Measurements from ENCODE around the gene ZNF576.
A peak's percentile ranks its signal among the peaks of the same experiment; 100 is the strongest.
"Not testable (repeated sequence)": the region's sequence is repeated elsewhere in the genome, so short reads cannot be mapped to it uniquely, and the experiment has no call there.

ZNF576 gene

DNA sequence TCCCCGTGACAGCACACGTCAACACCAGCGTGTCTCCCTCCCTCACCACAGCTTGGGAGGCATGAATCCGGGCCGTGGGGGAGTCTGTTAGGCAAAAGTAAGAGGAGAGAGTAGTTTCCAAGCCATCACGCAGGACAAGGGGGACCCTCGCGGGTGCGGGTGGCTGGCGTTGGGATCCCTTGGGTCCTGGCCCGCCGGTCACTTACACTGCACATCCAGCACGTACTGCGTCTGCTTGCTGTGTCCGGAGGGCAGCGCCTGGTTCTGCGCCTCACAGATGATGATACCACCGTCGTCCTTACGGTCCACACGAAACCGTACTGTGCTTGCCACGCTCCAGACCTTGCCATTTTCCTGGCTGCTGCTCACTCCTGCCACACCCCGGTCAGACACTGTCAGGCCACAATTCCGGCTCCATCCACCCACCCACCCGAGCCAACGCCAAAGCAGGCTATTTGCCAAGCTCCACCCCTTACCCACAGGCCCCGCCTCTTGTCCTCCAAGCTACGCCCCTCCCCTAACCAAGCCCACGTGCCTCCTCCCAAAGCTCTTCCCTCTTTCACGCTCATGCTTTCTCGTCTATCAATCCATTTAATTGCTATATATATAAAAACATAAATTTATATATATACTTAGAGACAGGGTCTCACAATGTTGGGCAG lies 29.7 kb downstream of the ZNF576 start:
- peak in 1 of 2 donors; percentile 20 for DNase-seq (ENCODE audit: low read depth in 2 of 2)

GRCh38 chr19:43626838-43627237 lies 30.4 kb downstream of the ZNF576 start:
- DNase-seq (ENCODE audit: low read depth in 2 of 2): no peak

DNA sequence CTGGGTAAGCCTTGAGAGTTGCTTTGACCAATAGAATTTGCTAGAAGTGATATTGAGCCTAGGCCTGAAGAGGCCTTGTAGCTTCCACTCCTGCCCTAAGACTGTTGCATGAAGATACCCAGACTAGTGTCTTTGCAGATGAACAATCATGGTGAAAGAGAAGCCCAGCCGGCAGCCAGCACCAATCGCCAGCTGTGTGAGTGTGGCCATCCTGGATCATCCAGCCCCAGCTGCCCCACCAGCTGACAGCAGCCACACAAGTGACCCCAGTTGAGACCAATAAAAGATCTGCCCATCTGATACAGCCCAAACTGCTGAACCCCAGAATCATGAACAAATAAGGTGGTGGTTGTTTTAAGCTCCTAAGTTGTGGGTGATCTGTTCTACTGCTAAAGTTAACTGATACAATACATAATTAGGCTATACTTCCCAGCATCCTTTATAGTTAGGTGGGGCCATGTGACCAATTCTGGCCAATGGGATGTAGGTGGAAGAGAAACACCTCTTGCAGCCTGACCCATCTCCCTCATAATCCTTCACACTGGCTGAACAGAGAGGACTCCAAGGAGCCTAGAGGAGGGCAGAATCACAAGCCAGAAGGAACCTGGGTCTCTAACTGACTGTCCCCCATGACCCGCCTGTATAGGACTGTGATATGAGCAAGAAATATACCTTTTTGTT lies 32.4 kb downstream of the ZNF576 start:
- DNase-seq (ENCODE audit: low read depth in 2 of 2): no peak

- no peak for DNase-seq (ENCODE audit: low read depth in 2 of 2)
Measured at GRCh38 chr19:43631491-43631890, 35.1 kb downstream of the ZNF576 start.

- no peak for DNase-seq (ENCODE audit: low read depth in 2 of 2)
Measured at GRCh38 chr19:43633520-43633919, 37.1 kb downstream of the ZNF576 start.

DNA sequence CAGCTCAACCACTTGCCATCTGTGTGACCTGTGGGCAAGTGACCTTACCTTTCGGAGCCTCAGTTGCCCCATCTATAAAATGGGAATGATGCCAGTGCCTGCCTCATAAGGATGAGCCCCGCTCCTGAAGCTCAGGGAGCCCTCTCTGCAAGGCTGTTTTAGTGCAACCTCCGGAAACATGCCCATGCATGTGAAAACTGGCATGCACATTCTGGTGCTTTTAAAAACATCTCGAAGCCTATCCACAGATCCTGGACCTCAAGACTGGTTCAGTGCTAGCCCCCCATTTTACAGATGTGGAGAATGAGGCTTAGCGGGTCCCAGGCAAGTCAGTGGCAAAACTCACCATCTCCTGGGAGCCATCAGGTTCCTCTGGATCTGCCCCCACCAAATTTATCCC lies 37.7 kb downstream of the ZNF576 start:
- DNase-seq (ENCODE audit: low read depth in 2 of 2): no peak

DNA sequence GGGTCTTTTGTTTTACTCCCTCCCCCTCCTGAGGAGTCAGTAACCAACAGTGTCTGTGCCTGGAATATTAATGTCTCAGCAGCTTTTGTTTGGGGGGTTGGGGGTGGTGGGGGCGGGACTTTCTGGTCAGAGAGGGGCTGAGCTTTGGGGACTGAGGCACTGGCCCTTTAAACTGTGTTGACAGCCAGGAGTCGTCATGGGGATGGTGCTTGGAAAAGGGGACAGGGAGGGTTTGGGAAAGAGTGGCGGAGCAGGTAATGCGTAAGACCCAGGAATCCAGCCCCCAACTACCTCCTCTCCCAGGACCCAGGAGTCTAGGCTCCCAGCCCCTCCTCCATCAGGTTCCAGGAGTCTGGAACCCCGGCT lies 38.1 kb downstream of the ZNF576 start:
- DNase-seq (ENCODE audit: low read depth in 2 of 2): no peak

GRCh38 chr19:43634872-43635560 lies 38.6 kb downstream of the ZNF576 start:
- no peak for DNase-seq (ENCODE audit: low read depth in 2 of 2)

- not testable (repeated sequence) for DNase-seq (ENCODE audit: low read depth in 2 of 2)
Measured at GRCh38 chr19:43635561-43635940, 39.2 kb downstream of the ZNF576 start.

DNA sequence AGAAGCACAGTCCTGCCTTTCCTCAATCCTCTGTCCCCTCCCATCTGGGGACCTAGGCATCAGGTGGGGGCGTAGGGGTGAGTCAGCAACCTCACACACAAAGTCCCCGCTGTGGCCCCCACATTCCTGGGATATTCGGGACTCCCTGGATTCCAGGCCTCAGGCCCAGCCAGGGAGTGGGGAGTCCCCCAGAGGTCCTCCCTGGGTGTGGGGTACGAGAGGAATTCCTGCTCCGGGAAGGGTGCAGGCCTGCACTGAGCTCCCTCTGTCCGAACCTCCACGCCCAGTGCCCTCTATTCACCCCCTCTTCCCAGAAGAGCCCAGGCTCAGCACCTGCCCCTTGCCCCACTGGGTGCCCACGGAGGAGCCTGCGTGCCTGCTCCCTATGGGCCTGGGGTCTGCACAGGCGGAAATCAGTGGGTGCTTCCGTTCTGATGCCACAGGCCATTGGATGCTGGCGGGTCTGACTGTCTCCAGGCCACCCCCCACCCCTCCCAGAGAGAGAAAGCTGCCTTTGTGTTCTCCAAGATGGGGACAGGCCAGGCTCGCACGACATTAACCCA lies 39.8 kb downstream of the ZNF576 start:
- DNase-seq (ENCODE audit: low read depth in 2 of 2): no peak

- no peak for DNase-seq (ENCODE audit: low read depth in 2 of 2)
Measured at GRCh38 chr19:43638214-43638994, 42.0 kb downstream of the ZNF576 start.

GRCh38 chr19:43638995-43639518 lies 42.7 kb downstream of the ZNF576 start:
- no peak for DNase-seq (ENCODE audit: low read depth in 2 of 2)

DNA sequence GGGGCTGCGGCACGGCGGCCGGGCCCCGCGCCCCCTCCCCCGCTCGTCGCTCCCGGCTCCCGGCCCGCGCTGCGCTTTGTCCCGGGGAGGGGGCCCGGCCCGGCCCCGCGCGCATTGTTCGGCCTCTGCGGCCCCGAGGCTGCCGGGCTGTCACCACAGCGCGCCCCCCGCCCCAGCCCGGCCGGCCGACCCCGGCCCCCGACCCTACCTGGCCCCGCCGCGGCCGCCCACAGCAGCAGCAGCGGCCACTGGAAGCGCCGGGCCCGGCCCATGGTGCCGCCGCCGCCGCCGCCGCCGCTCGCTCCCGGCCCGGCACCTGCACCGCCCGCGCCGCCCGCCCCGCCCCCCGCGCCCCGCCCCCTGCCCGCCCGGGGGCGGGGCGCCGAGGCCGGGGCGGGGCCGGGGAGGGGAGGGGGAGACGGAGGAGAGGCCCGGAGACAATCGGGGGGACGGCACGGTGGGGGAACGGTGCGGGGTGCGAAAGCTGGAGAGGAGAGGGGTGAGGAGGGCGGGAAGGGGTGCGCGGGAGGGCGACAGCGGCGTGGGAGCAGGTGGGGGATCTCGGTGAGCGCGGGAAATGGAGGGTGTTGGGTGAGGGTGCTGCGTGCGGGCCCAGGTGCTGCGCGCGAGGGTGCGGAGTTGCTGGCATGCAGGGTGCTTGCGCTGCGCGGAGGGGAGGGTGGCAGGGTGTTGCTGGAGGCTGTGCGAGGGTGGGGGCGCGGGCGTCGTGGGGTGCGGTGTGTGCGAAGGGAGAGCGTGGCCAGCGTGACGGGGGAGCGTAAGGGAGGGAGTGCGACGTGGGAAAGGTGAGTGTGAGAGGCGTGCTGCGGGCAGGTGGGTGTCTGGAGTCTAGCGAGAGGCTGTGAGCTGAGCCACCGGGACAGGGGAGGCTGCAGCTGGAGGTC lies 43.4 kb downstream of the ZNF576 start, which contains the start of gene CADM4:
TSS of gene CADM4 (minus strand) at position 332 of the 905 bp plus-strand sequence. CDS start at position 272, 60 bp downstream.
- peak in 1 of 2 donors; percentile 22 for DNase-seq (ENCODE audit: low read depth in 2 of 2)

DNA sequence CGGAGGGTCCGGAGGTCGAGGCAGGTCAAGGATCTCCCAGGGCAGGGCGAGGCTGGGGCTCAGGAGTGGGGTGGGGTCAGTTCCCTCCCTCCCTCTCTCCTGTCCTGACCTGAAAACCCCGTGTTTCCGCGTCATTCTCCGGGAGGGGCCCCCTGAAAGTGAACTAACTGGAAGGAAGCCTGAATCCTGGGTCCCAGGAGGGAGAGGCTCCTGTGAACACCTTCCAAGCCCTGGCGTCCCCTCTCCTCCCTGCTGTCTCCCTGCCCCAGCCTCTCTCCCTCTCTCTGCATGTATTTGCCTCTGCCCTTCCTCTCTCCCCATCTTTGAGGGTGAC lies 44.0 kb downstream of the ZNF576 start:
- DNase-seq (ENCODE audit: low read depth in 2 of 2): no peak

DNA sequence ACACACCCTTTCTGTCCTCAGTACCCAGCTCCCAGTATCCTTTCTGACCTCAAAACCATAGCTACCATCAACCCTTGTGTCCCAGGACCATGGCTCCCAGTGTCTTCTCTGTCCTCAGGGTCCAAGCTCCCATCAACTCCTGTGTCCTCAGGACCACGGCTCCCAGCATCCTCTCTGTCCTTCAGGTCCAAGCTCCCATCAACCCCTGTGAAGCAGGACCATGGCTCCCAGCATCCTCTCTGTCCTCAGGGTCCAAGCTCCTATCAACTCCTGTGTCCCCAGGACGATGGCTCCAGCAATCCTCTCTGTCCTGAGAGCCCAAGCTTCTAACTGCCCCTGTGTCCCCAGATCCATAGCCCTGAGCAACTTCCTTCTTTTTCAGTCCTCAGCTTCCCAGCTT lies 44.9 kb downstream of the ZNF576 start:
- no peak for DNase-seq (ENCODE audit: low read depth in 2 of 2)

GRCh38 chr19:43642531-43642930 lies 46.1 kb downstream of the ZNF576 start:
- DNase-seq (ENCODE audit: low read depth in 2 of 2): no peak

- DNase-seq (ENCODE audit: low read depth in 2 of 2): no peak
Measured at GRCh38 chr19:43643326-43643725, 46.9 kb downstream of the ZNF576 start.

DNA sequence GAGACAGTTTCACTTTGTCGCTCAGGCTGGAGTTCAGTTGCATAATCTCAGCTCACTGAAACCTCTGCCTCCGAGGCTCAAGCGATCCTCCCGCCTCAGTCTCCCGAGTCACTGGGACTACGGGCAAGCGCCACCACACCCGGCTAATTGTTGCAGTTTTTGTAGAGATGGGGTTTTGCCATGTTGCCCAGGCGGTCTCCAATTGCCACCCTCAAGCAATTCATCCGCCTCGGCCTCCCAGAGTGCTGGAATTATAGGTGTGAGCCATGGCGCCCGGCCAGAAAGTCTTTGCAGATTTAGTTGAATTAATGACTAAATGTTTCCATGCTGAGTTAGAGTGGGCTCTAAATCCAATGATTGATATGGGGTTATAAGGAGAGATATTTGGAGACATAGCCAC lies 47.8 kb downstream of the ZNF576 start:
- DNase-seq (ENCODE audit: low read depth in 2 of 2): no peak

GRCh38 chr19:43648633-43649032 lies 52.2 kb downstream of the ZNF576 start:
- no peak for DNase-seq (ENCODE audit: low read depth in 2 of 2)

GRCh38 chr19:43649514-43649913 lies 53.1 kb downstream of the ZNF576 start:
- no peak for DNase-seq (ENCODE audit: low read depth in 2 of 2)

DNA sequence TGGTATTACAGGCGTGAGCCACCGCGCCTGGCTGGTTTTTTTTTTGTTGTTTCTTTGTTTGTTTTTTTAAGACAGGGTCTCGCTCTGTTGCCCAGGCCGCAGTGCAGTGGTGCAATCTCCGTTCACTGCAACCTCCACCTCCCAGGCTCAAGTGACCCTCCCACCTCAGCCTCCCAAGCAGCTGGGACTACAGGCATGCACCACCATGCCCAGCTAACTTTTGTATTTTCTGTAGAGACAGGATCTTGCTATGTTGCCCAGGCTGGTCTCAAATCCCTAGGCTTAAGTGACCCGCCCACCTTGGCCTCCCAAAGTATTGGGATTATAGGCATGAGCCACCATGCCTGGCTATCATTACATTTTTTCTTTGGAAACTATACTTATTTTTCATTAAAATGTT lies 53.9 kb downstream of the ZNF576 start:
- not testable (repeated sequence) for DNase-seq (ENCODE audit: low read depth in 2 of 2)
